ENCODE measurements around the gene CCDC24.

Gene CCDC24

DNA sequence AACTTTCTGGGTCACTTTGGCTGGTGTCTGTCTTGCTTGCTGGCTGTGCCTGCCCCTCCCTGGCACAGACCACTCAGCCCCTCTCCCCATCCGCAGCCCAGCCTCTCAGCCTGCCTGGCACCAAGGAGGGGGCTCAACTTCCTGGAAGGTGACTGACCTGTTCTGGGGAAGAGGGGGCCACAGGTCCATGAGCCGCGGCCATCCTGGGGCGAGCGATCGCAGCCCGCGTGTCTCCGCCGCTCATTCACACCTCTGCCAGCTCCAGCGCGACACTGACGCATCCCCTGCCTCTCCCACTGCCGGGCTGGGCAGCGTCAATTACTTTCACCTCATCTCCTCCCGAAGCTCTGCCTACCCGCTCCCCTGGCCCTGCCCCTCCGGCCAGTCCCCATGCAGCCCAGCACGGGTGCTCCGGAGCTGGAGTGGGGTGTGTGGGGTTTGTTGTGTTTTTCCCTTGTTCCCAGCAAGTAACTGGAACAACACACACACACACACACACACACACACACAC, 25.5 kb downstream of the CCDC24 start:
- DNase-seq (ENCODE audit: low spot score) = no peak
- H3K27ac ChIP-seq = no peak overlapping the region
- no peak overlapping the region for H3K4me3 ChIP-seq
- TF ChIP-seq, protein P1, sequence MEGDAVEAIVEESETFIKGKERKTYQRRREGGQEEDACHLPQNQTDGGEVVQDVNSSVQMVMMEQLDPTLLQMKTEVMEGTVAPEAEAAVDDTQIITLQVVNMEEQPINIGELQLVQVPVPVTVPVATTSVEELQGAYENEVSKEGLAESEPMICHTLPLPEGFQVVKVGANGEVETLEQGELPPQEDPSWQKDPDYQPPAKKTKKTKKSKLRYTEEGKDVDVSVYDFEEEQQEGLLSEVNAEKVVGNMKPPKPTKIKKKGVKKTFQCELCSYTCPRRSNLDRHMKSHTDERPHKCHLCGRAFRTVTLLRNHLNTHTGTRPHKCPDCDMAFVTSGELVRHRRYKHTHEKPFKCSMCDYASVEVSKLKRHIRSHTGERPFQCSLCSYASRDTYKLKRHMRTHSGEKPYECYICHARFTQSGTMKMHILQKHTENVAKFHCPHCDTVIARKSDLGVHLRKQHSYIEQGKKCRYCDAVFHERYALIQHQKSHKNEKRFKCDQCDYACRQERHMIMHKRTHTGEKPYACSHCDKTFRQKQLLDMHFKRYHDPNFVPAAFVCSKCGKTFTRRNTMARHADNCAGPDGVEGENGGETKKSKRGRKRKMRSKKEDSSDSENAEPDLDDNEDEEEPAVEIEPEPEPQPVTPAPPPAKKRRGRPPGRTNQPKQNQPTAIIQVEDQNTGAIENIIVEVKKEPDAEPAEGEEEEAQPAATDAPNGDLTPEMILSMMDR (IDR thresholded peaks at IDR 0.05) = no peak

DNA sequence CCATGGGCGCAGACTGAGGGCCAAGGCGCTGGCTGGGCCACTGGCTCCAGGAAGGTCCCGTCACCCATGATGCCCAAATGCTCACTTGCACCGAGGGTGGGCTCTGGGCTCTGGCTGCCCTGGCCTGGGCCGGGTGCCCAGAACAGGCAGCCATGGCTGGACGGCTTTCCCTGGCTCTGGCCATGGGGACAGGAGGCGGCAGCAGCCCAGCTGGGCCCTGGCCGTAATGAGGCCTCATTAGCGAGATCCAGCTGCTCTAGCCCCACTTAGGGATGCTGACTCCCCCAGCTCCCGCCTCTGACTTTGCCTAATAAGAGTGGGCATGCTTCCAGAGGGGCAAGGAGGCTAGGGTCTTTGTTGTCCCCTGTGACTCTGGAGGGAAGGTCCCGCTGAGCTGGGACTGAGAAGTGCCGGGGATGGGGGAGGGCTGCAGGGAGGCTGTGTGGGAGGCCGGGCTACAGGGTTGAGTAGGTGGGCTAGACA, 28.1 kb downstream of the CCDC24 start:
- Histone ChIP-seq H3K27ac (no peak overlapping the region), H3K4me3 (no peak overlapping the region)
- TF ChIP-seq, protein P1 (IDR thresholded peaks at IDR 0.05) = no peak
- no peak for DNase-seq (ENCODE audit: low spot score)

DNA sequence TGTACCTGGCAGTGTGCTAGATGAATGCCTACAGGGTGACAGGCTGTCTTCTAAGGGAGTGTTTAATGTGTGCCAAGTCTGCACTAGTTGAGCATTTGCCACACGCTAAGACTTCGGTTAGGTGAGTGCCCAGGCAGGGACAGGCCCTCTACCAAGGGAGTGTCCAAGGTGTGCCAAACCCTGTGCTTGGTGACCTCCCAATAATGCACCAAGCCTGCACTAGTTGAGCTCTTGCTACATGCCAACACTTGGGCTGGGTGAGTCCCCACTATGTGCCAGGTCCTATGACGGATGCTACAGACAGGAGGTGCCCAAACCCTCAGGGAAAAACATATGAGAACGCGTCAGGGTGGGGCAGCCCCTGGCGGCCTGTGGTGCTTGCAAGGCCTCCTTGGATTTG, 29.1 kb downstream of the CCDC24 start:
- TF ChIP-seq, protein P1 (IDR thresholded peaks at IDR 0.05) = no peak
- no peak for DNase-seq (ENCODE audit: low spot score)
- H3K27ac ChIP-seq = no peak overlapping the region

DNA sequence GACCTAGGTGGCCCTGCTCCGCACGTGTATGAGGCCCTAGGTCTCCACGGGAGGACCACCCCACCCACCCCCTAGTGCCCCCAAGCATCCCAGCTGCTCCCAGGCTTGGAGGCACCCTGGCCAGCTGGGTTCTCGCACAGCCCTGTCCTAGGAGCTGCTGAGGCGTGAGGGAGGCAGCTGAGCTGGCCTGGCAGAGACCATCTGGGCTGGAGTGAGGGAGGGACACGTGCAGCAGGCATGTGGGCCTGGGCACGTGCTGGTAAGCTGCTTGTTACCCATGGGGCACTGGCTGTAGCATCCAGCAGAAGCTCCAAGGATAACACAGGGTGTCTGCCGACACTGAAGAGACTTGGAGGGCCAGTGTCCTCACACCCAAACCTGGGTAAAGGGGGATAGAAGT, 29.8 kb downstream of the CCDC24 start:
- no peak overlapping the region for H3K27ac ChIP-seq
- H3K4me3 ChIP-seq = no peak overlapping the region
- TF ChIP-seq, protein P1 (IDR thresholded peaks at IDR 0.05) = no peak
- DNase-seq (ENCODE audit: low spot score) = no peak

More for the DNA sequence above, 29.1 kb downstream of the CCDC24 start:
- H3K4me3 ChIP-seq = no peak overlapping the region

DNA sequence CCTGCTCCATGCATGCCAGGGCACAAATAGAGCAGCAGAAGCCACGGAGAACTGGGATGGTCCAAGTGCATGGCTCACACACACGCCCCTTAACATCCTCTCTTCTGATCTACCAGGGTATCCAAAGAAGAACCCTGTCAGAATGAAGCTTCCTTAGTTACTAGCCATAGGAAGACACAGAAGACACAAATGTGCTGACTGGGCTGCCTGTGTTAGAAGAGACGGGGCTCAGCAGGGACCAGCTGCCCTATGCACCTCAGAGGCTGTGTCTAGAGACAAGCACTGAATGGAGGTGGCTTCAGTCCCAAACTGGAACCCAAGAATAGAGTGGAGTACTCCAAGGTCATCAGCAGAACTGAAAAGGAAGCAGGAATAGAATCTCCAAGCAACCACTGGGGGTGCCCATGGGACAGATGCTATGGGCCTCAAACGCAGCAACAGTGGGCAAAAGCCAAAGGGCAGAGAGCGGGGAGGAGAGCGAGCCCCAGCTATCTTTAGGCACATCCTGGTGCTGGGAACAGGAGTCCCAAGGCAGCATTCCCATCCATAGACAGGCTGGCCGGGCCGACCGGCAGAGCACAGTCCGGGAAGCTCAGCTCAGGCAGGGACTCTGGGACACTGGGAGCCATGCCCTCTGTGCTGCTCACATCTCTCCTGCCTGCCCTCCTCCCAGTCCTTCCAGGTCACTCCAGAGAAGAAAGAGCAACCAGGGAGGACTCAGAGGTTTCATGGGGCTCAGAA, 30.4 kb downstream of the CCDC24 start:
- no peak overlapping the region for H3K27ac ChIP-seq
- no peak overlapping the region for H3K4me3 ChIP-seq
- TF ChIP-seq, protein P1 (IDR thresholded peaks at IDR 0.05) = no peak
- DNase-seq (ENCODE audit: low spot score) = no peak

DNA sequence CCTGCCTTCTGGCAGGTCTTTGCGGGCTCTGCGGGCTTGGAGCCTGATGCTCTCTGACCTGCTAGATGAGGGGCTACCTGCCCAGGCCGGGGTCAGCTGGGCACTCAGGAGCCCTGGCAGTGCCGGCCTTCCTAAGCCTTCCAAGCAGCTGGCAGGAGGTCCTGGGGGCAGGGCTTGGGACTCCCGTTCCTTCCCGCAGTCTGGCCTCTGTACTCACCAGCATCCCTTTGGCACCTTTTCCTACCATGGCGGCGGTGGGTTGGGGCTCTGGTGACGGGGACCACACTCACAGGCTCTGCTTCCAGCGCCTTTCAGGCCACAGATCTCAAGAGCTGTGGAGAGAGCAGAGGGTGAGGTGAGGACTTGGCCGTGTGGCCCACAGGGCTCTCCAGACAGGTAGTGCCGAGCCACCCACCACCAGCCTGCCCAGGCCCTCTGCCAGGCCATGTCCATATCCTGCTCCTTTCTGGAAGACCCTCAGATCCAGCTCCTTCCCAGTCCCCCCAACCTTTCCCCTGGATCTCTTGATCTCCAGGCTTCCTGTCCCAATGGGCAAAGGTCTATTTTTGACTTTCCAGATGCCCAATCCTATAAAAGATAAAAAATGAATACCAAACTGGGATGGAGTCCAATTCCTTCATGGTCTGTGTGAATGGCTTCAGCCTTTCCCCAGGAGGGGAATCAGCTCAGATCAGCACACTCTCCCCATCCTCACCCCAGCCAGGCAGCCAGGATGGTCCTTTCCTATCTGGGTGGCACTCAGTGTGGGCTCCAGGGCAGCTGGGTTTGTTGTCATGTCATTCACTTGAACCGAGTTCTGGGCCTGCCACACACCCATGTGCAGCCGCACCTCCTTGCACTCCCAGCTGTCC, 32.9 kb downstream of the CCDC24 start:
- H3K4me3 ChIP-seq = no peak overlapping the region
- TF ChIP-seq, protein P1 (IDR thresholded peaks at IDR 0.05) = no peak
- H3K27ac ChIP-seq = no peak overlapping the region
- no peak for DNase-seq (ENCODE audit: low spot score)
